ENCODE measurements around the gene DNAJA2. TPM values are rescaled to one million over a fixed set of nuclear protein-coding genes. Genes with fewer than 3 reads are reported as not detected.

The DNAJA2 gene
- 10 to 100 TPM; 25.3 to 79.4 (median 40.1) TPM for total RNA-seq

DNA sequence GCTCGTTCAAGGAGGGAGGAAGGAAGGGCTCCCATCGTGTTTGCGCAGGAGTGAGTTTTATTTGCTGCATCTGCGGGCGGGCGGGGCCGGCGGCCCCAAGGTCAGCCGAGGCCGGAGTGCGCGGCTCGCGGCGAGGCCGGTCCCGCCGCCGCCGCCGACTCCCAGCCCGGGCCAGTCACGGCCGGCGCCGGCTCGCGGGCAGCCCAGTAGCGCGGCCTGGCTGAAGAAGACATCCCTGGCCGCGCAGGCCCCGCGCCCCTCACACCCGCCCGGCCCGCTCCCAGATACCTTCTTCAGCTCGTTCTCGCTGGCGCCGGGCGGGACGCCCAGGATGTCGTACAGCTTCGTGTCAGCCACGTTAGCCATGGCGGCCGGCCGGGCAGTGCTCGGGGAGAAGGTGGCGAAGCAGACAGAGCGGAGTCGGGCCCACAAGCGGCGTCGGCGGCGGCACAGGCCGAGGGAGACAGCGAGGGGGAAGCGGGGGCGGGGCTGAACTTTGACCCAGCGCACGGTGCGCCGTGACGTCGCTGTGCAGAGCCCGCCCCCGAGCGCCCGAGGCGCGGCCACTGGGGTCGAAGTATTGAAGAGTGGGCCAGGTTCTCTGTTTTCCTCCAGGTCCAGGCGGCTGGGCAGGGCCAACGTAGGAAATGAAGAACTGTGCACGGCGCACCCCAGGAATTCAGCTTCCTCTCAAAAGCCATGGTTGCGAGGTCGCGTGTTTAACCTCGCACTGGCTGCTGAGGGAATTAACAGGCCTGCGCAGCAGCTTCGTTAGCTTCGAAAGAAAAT lies at the start of gene DNAJA2:
DNAJA2 (minus strand) TSS at position 468 of the 789 bp plus-strand sequence; CDS start at position 366, 102 bp downstream.
- peak; percentile 88 to 92 for TF ChIP-seq POLR2A (IDR thresholded peaks at IDR 0.05)
- TF ChIP-seq, protein P1, sequence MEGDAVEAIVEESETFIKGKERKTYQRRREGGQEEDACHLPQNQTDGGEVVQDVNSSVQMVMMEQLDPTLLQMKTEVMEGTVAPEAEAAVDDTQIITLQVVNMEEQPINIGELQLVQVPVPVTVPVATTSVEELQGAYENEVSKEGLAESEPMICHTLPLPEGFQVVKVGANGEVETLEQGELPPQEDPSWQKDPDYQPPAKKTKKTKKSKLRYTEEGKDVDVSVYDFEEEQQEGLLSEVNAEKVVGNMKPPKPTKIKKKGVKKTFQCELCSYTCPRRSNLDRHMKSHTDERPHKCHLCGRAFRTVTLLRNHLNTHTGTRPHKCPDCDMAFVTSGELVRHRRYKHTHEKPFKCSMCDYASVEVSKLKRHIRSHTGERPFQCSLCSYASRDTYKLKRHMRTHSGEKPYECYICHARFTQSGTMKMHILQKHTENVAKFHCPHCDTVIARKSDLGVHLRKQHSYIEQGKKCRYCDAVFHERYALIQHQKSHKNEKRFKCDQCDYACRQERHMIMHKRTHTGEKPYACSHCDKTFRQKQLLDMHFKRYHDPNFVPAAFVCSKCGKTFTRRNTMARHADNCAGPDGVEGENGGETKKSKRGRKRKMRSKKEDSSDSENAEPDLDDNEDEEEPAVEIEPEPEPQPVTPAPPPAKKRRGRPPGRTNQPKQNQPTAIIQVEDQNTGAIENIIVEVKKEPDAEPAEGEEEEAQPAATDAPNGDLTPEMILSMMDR (IDR thresholded peaks at IDR 0.05) = peak in 1 of 4 experiments; percentile 6
- no peaks in the 10 kb centered on the region for H3K36me3 ChIP-seq
- peak within 1 kb of the TSS; percentile 58 to 92 for H3K4me3 ChIP-seq
- DNase-seq = peak; percentile 89 to 91
- peaks cover 0 to 14% of the 10 kb centered on the region in 2 donors for H3K4me1 ChIP-seq
- no peaks in the 10 kb centered on the region for H3K27me3 ChIP-seq
- intact Hi-C loops (cut with DNase I; ENCODE audit: low total_unique reads) = no loop called here
- H3K27ac ChIP-seq = peak within 1 kb of the TSS; percentile 91 to 97
- no peaks in the 10 kb centered on the region for H3K9me3 ChIP-seq

DNA sequence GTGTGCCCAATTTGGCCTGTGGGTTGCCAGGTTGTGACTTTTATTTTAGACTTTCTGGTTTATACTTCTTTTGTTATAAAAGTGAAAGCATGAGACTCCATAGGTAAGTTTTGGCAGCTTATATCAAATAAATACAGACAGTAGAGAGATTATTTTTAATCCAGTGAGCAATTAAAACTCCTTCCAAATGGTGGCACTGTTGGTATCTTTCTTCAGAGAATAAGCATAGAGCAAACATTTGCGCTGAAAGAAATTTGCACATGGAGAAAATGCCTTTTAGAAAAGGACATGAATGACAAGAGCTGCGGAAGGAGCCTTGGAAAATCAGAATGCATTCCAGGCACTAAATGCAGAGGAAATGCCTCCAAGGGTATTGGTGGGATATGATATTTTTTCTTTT lies 46.1 kb upstream of the DNAJA2 start:
- Histone ChIP-seq H3K27me3 (no peaks in the 10 kb centered on the region), H3K9me3 (no peaks in the 10 kb centered on the region), H3K36me3 (no peaks in the 10 kb centered on the region), H3K27ac (no peak overlapping the region), H3K4me3 (no peak overlapping the region), H3K4me1 (no peaks in the 10 kb centered on the region)
- intact Hi-C loops (cut with DNase I; ENCODE audit: low total_unique reads) = no loop called here
- DNase-seq = no peak
- no peak for TF ChIP-seq POLR2A (IDR thresholded peaks at IDR 0.05)
- TF ChIP-seq, protein P1 (IDR thresholded peaks at IDR 0.05) = no peak

DNA sequence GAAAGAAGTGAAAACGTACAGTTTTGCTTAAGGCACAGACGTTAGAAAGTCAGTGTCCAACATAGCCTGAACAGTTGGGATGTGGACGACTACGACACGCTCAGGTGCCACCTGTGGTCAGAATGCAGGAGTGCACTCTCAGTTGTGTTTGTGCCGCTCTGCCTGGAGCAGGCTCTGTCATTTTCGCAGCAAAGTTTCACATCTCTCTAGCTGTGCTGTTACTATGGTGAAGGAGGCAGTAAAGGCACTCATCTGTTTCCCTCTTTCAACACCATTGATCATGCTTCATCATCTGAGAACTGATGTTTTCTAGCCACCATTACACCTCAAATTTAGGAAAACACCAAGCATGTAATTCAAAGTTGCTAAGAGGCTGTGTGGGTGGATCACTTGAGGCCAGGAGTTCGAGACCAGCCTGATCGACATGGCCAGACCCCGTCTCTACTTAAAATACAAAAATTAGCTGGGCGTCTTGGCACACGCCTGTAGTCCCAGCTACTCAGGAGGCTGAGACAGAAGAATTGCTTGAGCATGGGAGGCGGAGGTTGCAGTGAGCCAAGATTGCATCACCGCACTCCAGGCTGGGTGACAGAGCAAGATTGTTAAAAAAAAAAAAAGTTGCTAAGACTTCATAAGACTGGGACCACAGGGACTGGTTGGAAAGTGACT lies 44.9 kb upstream of the DNAJA2 start:
- H3K4me3 ChIP-seq = no peak overlapping the region
- no peaks in the 10 kb centered on the region for H3K27me3 ChIP-seq
- intact Hi-C loops (cut with DNase I; ENCODE audit: low total_unique reads) = no loop called here
- TF ChIP-seq POLR2A (IDR thresholded peaks at IDR 0.05) = no peak
- TF ChIP-seq, protein P1 (IDR thresholded peaks at IDR 0.05) = peak in 1 of 4 experiments; percentile 39
- H3K4me1 ChIP-seq = no peaks in the 10 kb centered on the region
- no peaks in the 10 kb centered on the region for H3K9me3 ChIP-seq
- no peaks in the 10 kb centered on the region for H3K36me3 ChIP-seq
- no peak overlapping the region for H3K27ac ChIP-seq
- DNase-seq = no peak

DNA sequence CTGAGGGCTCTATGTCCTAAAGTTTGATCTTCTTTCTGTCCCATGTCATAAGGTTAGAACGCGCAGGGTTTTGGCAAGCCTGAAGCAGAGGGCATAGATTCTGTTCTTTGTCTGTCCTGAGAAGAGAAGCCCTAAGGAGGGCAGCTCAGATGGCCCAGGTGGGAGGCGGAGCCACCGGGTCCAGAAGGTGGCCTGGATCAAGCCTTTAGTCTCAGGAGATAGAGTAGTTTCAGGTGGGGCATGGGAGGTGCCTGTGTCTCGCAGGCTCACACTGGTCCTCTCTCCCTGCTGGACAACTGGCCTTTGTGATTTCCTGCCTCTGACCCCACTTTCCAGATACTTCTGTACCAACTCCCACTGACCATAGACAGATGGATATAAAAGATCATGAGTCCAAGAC lies 44.2 kb upstream of the DNAJA2 start:
- H3K9me3 ChIP-seq = no peaks in the 10 kb centered on the region
- DNase-seq = no peak
- intact Hi-C loops (cut with DNase I; ENCODE audit: low total_unique reads) = no loop called here

More for the DNA sequence above, 44.2 kb upstream of the DNAJA2 start:
- H3K4me3 ChIP-seq = no peak overlapping the region
- no peaks in the 10 kb centered on the region for H3K4me1 ChIP-seq
- no peaks in the 10 kb centered on the region for H3K36me3 ChIP-seq
- H3K27ac ChIP-seq = no peak overlapping the region
- TF ChIP-seq, protein P1 (IDR thresholded peaks at IDR 0.05) = no peak
- no peak for TF ChIP-seq POLR2A (IDR thresholded peaks at IDR 0.05)
- H3K27me3 ChIP-seq = no peaks in the 10 kb centered on the region

Data from uterus (tissue), 4 donors.